Activated CD4-positive, alpha-beta T cell treated with anti-CD3 and anti-CD28 coated beads, Interleukin-2, Interleukin-4, amounts not matched to agents 100 ng/mL and 50 ng/mL, durations not matched to agents 16 hours and 8 hours (primary cell): Measurements from ENCODE around the gene STIMATE.

Source experiments
- DNase-seq: peaks from one replicate; pipeline ENCODE4 v3.0.0-alpha.2; 2020; ENCODE audit warnings: low spot score

STIMATE gene

GRCh38 chr3:52791366-52791765, 106.0 kb downstream of the STIMATE start:
- no peak for DNase-seq

- no peak for DNase-seq
Measured at GRCh38 chr3:52790741-52791140, 106.6 kb downstream of the STIMATE start.

- no peak for DNase-seq
Measured at GRCh38 chr3:52790337-52790736, 107.0 kb downstream of the STIMATE start.

GRCh38 chr3:52789746-52790040, 107.7 kb downstream of the STIMATE start:
- no peak for DNase-seq

GRCh38 chr3:52788890-52789745, 108.2 kb downstream of the STIMATE start:
- no peak for DNase-seq

- DNase-seq: no peak
Measured at GRCh38 chr3:52787672-52788625, 109.4 kb downstream of the STIMATE start.

- no peak for DNase-seq
Measured at GRCh38 chr3:52787246-52787645, 110.1 kb downstream of the STIMATE start.
